Nephron (organoid): ENCODE measurements around the gene STARD10.
A peak's percentile ranks its signal among the peaks of the same experiment; 100 is the strongest.

Experiments
- H3K27ac Mint-ChIP-seq, 3 experiments: 2 replicates each; pipeline ENCODE4 v1.8.0; 2020; ENCODE audit warnings: mixed read lengths in 3 of 3, mild to moderate bottlenecking in 2 of 3, moderate library complexity in 1 of 3
- H3K27me3 Mint-ChIP-seq: 2 replicates; pipeline ENCODE4 v1.8.0; 2021; ENCODE audit warnings: low read depth, mild to moderate bottlenecking, moderate library complexity, mixed read lengths
- H3K36me3 Mint-ChIP-seq: 2 replicates; pipeline ENCODE4 v1.8.0; 2020; ENCODE audit warnings: low read depth, mixed read lengths
- H3K4me1 Mint-ChIP-seq: 2 replicates; pipeline ENCODE4 v1.8.0; 2020; ENCODE audit warnings: mixed read lengths
- H3K4me3 Mint-ChIP-seq, 3 experiments: 2 replicates each; pipeline ENCODE4 v1.8.0; 2020; ENCODE audit warnings: mild to moderate bottlenecking in 3 of 3, mixed read lengths in 3 of 3, moderate library complexity in 2 of 3
- H3K9me3 Mint-ChIP-seq: 2 replicates; pipeline ENCODE4 v1.8.0; 2020; ENCODE audit warnings: mixed read lengths
- CTCF ChIP-seq, 3 experiments: fragments of 200-600 bp; sonication (generic); IDR thresholded peaks; one replicate each; pipeline ENCODE4 v1.5.0; 2021; ENCODE audit warnings: antibody characterized with exemption in 3 of 3; ENCODE audit not compliant: unreplicated experiment in 3 of 3

The STARD10 gene

GRCh38 chr11:72832301-72833082 is 38.6 kb upstream of the STARD10 start:
- TF ChIP-seq CTCF (IDR thresholded peaks at IDR 0.05; ENCODE audit: unreplicated experiment in 3 of 3), result no peak
- H3K36me3 Mint-ChIP-seq, result peaks cover 5% of the 10 kb centered on the region
- H3K4me3 Mint-ChIP-seq, result no peak overlapping the region
- H3K27ac Mint-ChIP-seq, result peak overlapping the region; percentile 79 to 88 (median 80)
- no peaks in the 10 kb centered on the region for H3K27me3 Mint-ChIP-seq
- peaks cover 39% of the 10 kb centered on the region for H3K4me1 Mint-ChIP-seq
- H3K9me3 Mint-ChIP-seq, result no peaks in the 10 kb centered on the region

DNA sequence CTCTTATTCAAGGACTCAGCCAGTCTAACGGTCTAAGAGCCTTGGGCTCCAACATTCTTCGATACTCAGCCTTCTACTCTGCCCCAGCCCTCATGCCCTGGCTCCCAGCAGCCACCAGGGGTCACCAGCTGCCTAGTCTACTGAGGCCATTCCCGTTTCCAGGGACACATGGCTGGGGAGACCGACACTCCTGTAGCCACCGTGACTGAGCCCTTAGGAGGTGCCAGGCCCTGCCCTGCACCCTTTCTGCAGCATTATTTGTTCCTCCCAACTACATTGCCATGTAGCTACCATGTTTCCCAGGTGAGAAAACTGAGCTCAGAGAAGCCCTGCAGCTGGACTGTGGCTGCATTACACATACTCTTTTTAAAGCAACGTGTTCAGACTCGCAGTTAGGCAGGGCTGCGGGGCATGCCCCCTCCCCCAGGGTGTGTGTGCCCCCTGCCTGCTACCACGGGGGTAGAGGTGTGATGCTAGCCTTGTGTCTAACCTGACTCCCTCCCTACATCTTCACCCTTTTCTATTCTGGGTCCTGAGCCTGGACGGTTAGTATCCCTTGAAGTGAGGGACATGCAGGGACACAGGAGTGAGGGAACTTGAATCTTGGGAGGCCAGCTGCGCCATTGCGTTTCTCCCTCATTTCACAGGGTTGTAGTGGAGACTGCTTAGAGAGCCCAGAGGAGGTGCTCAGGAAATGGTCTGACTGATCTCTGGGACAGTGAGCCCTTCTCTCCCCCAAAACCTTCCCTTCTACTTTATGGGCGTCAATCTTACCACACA is 37.9 kb upstream of the STARD10 start:
- H3K27me3 Mint-ChIP-seq, result no peaks in the 10 kb centered on the region
- H3K4me3 Mint-ChIP-seq, result no peak overlapping the region
- TF ChIP-seq CTCF (IDR thresholded peaks at IDR 0.05; ENCODE audit: unreplicated experiment in 3 of 3), result peak; percentile 92 to 93 (median 92)
- peak overlapping the region; percentile 40 to 80 (median 69) for H3K27ac Mint-ChIP-seq
- no peaks in the 10 kb centered on the region for H3K9me3 Mint-ChIP-seq
- H3K36me3 Mint-ChIP-seq, result peaks cover 5% of the 10 kb centered on the region
- peaks cover 39% of the 10 kb centered on the region for H3K4me1 Mint-ChIP-seq

DNA sequence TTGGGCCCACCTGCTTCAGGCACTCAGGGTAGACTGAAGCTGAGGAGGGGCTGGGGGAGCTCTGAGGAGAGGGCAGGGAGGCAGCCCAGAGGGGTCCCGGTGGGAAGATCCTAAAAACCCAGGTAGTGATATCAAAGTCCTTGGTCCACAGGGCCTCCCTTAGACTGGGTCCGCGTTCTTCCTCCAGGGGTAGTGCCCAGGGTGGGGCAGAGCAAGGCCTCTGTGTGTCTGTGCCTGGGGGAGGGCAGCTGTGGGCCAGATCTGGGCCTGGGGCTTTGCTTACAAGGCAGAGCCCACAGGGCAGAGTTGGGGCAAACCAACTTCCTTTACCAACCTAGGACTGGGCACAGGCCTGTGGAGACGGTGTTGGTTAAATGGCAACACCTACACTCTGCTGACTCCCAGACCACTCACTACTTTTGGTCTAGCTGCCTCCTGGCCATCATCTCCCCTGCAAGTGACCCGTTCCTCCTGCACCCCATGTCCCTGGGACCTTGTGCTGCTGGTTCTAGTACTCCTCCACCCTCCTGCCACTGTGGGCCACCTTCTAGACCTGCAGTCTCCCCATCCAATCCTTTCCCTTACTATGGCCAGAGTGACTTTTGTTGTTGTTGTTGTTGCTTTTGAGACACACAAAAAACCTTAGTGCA is 36.2 kb upstream of the STARD10 start:
- H3K4me1 Mint-ChIP-seq, result peaks cover 28% of the 10 kb centered on the region
- H3K27me3 Mint-ChIP-seq, result no peaks in the 10 kb centered on the region
- no peak for TF ChIP-seq CTCF (IDR thresholded peaks at IDR 0.05; ENCODE audit: unreplicated experiment in 3 of 3)
- peaks cover 2% of the 10 kb centered on the region for H3K36me3 Mint-ChIP-seq
- no peaks in the 10 kb centered on the region for H3K9me3 Mint-ChIP-seq
- no peak overlapping the region for H3K4me3 Mint-ChIP-seq
- H3K27ac Mint-ChIP-seq, result peak overlapping the region in 2 of 3 experiments; percentile 28 to 31

GRCh38 chr11:72829178-72829577 is 35.3 kb upstream of the STARD10 start:
- Mint-ChIP-seq H3K4me1 (peaks cover 23% of the 10 kb centered on the region), H3K27ac (no peak overlapping the region), H3K4me3 (no peak overlapping the region), H3K9me3 (no peaks in the 10 kb centered on the region), H3K36me3 (no peaks in the 10 kb centered on the region), H3K27me3 (no peaks in the 10 kb centered on the region)
- TF ChIP-seq CTCF (IDR thresholded peaks at IDR 0.05; ENCODE audit: unreplicated experiment in 3 of 3), result no peak

DNA sequence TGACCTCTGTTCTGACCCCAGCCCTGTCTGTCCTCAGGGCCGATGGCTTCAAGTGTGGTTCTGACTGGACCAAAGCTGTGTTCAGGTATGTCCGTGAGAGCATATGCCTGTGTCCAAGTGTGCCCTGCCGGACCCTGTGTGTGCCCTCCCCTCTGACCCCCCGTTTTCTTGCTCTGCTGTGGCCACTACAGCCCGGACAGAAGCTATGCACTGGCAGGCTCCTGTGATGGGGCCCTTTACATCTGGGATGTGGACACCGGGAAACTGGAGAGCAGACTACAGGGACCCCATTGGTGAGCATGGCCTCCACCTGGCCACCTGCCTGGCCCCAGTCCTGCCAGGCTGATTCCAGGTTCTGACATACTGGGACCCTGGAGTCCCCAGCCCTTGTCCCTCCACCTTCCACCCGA is 34.9 kb upstream of the STARD10 start:
- no peaks in the 10 kb centered on the region for H3K9me3 Mint-ChIP-seq
- H3K27ac Mint-ChIP-seq, result no peak overlapping the region
- H3K4me1 Mint-ChIP-seq, result peaks cover 19% of the 10 kb centered on the region

More for the DNA sequence above, 34.9 kb upstream of the STARD10 start:
- Mint-ChIP-seq H3K36me3 (no peaks in the 10 kb centered on the region), H3K27me3 (no peaks in the 10 kb centered on the region), H3K4me3 (no peak overlapping the region)
- TF ChIP-seq CTCF (IDR thresholded peaks at IDR 0.05; ENCODE audit: unreplicated experiment in 3 of 3), result no peak
